ENCODE data around the gene ANKRD34C.

GRCh38 chr15:79290642-79291275 is 8.2 kb downstream of the ANKRD34C start:
- TF ChIP-seq CTCF (IDR thresholded peaks at IDR 0.05; ENCODE audit: low read length) (no peak), EZH2 (IDR thresholded peaks at IDR 0.05; ENCODE audit: borderline replicate concordance, low read length) (no peak)

All from OCI-LY1 (cell line).